ENCODE measurements around the gene PHIP. TPM values are rescaled to one million over a fixed set of nuclear protein-coding genes. Genes with fewer than 3 reads are reported as not detected.

Gene PHIP
- total and polyA plus RNA-seq, 9 of the 15 experiments (the other 6 are each of a cell fraction or from before 2014, with no cell fraction given) = 8.1 to 36.3 (median 16.5) TPM

DNA sequence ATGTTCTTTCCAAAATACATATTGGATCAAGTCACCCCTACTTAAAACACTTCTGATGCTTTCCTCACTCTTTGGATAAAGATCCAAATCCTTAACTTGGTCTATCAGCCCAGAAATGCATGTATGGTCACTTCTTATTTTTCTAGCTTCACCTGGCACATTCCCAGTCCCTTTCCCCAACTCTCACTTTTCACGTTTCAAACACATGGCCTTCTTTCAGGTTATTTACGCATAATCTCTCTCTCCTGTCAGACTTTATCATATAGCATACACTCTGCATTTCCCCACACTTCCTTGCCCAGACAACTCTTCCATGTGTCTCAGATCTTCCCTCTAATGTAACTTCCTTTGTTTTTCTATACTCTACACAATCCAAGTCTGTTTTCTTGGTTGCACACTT lies 12.8 kb downstream of the PHIP start:
- Histone ChIP-seq H3K9me1 (ENCODE audit: control insufficient read depth, insufficient read depth, low read length) (no peaks in the 10 kb centered on the region), H3K4me1 (replicated peaks in 1 of 2; ENCODE audit: control insufficient read depth in 2 of 2, insufficient read depth in 2 of 2, low read length in 2 of 2) (no peaks in the 10 kb centered on the region), H3K9ac (ENCODE audit: insufficient read depth in 1 of 2, low read depth in 2 of 2, low read length in 2 of 2) (no peak overlapping the region), H3K9me3 (replicated peaks; ENCODE audit: control insufficient read depth, insufficient read depth, low read depth, low read length) (no peaks in the 10 kb centered on the region), H4K20me1 (replicated peaks; ENCODE audit: control insufficient read depth, insufficient read depth, low read length) (no peaks in the 10 kb centered on the region), H3K4me2 (ENCODE audit: insufficient read depth, low read length) (no peak overlapping the region), H3K27me3 (ENCODE audit: control insufficient read depth in 2 of 2, insufficient read depth in 2 of 2, low read length in 2 of 2) (no peaks in the 10 kb centered on the region), H3K79me2 (ENCODE audit: control insufficient read depth, insufficient read depth, low read length) (peaks cover 84% of the 10 kb centered on the region), H2AFZ (ENCODE audit: low read depth, low read length) (no peak overlapping the region), H3K4me3 (no peak overlapping the region), H3K36me3 (ENCODE audit: control insufficient read depth, insufficient read depth, low read length) (peaks cover 33% of the 10 kb centered on the region), H3K27ac (ENCODE audit: extremely low read depth, low read depth, low read length) (no peak overlapping the region)
- DNase-seq (ENCODE audit: extremely low read depth in 1 of 4, low spot score in 3 of 4) (no peak), FAIRE-seq (peak; percentile 52), ATAC-seq (peak; percentile 31)
- ChIA-PET CTCF (ENCODE audit: low intra/inter-chr PET ratio) (no interaction called here), POLR2A (interaction anchor here (0.6 to 1.4 kb wide), 3 partner anchors 11 to 28 kb away, joined by 3 to 8 read pairs (median 4); no protein-coding TSS in a partner anchor)
- BruUV-seq (replicated peaks) = no TSS peak
- intact Hi-C loops (cut with micrococcal nuclease) (no loop called here), in situ Hi-C loops (cut with MboI) (no loop called here)
- TF ChIP-seq ZNF311 (CRISPR knock-in tag; IDR thresholded peaks at IDR 0.05) = no peak
- TF ChIP-seq THRAP3 (IDR thresholded peaks at IDR 0.05; ENCODE audit: borderline replicate concordance) = no peak
- peak; percentile 26; the same call in 1 of the 2 replicates for TF ChIP-seq CBFA2T3 (IDR thresholded peaks at IDR 0.05)
- peak in 1 of 2 experiments; percentile 31; a peak in 1 of 4 replicates for TF ChIP-seq FOXK2 (conservative IDR thresholded peaks at IDR 0.05 in 1 of 2, IDR thresholded peaks at IDR 0.05 in 1 of 2; ENCODE audit: low read depth in 2 of 2)
- no peak for TF ChIP-seq ZKSCAN8 (CRISPR knock-in tag; IDR thresholded peaks at IDR 0.05)
- no peak for TF ChIP-seq ZNF764 (CRISPR knock-in tag; IDR thresholded peaks at IDR 0.05; ENCODE audit: low read depth)
- no peak for TF ChIP-seq CBFA2T2 (conservative IDR thresholded peaks at IDR 0.05)
- TF ChIP-seq, protein P1, sequence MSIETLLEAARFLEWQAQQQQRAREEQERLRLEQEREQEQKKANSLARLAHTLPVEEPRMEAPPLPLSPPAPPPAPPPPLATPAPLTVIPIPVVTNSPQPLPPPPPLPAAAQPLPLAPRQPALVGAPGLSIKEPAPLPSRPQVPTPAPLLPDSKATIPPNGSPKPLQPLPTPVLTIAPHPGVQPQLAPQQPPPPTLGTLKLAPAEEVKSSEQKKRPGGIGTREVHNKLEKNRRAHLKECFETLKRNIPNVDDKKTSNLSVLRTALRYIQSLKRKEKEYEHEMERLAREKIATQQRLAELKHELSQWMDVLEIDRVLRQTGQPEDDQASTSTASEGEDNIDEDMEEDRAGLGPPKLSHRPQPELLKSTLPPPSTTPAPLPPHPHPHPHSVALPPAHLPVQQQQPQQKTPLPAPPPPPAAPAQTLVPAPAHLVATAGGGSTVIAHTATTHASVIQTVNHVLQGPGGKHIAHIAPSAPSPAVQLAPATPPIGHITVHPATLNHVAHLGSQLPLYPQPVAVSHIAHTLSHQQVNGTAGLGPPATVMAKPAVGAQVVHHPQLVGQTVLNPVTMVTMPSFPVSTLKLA (conservative IDR thresholded peaks at IDR 0.05) = 0 out of 4 replicates have a peak, but pooled peaks have one; percentile 17 to 20
- no peak for TF ChIP-seq MAFK (IDR thresholded peaks at IDR 0.05; ENCODE audit: low read length)
- 38% methylated on average over 2 of the region's 2 CpGs for WGBS (ENCODE audit: insufficient coverage, low coverage, missing lambda C conversion rate)

All from K562 (cell line).